ENCODE results near the gene FOXL1.

Gene FOXL1

GRCh38 chr16:86605950-86606349, 27.6 kb downstream of the FOXL1 start:
- no peak for DNase-seq (ENCODE audit: low spot score)

GRCh38 chr16:86608301-86608747, 30.0 kb downstream of the FOXL1 start:
- DNase-seq (ENCODE audit: low spot score): no peak

DNA sequence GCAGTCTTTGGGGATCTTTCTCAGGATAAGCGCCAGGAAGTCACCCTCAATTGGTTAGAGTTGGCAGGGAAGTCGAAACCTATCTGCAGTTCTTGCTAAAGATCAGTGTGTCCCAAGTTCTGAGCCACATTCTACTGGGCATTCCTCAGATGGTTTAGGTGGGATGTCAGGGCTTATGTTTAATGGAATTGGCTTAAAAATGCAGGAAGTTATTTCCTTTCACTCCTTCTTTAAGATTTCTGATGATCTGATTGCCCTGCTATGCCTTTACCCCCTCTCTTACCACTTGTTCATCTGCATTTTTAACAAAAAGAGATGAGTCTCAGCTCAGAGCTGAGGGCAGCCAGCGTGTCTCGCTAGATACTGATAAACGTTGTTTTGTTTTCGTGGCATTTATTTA, 30.8 kb downstream of the FOXL1 start:
- DNase-seq (ENCODE audit: low spot score): no peak

DNA sequence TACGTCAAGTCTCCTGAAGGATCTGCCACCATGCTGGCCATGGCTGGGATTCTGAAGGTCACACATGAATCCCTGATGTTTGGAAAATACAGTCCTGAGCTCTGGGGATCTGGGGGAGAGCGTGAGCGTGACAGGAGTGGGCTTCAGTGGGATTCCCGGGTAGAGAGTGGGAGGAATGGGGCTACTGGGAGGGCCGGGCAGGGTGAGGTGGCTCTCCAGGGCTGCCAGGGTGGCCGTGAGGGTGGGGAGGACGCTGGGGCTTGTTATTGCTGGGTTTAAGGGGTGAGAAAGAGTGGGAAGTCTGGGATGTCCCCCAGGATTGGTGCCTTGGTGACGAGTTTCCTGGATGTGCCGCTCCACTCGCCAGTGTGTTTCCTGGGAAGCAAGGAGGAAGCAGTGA, 31.3 kb downstream of the FOXL1 start:
- DNase-seq (ENCODE audit: low spot score): no peak

GRCh38 chr16:86610779-86611524, 32.6 kb downstream of the FOXL1 start:
- DNase-seq (ENCODE audit: low spot score): no peak

- no peak for DNase-seq (ENCODE audit: low spot score)
These were observed 33.1 kb downstream of the FOXL1 start for GRCh38 chr16:86611525-86611855.

DNA sequence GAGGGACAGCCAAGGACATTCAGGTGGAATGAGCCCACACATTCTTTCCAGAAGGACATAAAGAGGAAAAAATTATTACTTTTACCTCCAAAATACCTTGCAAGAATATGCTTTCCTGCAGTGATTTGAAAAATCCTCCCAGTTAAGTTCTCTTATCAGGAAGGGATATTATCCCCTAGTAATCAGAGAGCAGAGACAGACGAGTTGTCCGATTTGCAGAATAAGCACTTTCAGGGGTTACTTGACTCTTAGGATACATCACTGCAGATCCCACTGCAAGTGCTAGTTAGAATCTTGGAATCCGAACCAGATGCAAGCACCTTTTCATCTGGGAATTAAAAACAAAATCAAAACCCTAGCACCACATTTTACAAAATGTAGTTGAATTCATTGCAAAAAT, 33.6 kb downstream of the FOXL1 start:
- DNase-seq (ENCODE audit: low spot score): no peak

DNA sequence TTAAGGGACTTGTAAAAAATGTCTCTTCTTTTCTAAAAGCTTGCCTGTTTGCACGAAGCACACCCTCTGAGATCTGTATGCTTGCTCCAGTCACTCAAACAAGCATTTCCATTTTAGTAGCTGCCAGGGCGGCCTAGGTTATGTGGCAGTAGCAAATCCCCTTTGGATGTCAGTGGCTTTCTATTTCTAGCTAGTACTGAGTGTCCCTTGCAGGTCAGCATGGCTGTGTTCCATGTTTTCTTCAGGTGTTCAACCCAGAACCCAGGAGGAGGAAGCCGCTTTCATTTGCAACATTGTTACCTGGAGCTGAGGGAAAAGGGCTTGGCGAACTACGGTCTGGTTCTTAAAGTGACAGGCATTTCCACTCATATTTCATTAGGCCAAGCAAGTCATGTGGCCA, 36.4 kb downstream of the FOXL1 start:
- DNase-seq (ENCODE audit: low spot score): no peak

- no peak for DNase-seq (ENCODE audit: low spot score)
These were observed 38.6 kb downstream of the FOXL1 start for GRCh38 chr16:86616906-86617305.

DNA sequence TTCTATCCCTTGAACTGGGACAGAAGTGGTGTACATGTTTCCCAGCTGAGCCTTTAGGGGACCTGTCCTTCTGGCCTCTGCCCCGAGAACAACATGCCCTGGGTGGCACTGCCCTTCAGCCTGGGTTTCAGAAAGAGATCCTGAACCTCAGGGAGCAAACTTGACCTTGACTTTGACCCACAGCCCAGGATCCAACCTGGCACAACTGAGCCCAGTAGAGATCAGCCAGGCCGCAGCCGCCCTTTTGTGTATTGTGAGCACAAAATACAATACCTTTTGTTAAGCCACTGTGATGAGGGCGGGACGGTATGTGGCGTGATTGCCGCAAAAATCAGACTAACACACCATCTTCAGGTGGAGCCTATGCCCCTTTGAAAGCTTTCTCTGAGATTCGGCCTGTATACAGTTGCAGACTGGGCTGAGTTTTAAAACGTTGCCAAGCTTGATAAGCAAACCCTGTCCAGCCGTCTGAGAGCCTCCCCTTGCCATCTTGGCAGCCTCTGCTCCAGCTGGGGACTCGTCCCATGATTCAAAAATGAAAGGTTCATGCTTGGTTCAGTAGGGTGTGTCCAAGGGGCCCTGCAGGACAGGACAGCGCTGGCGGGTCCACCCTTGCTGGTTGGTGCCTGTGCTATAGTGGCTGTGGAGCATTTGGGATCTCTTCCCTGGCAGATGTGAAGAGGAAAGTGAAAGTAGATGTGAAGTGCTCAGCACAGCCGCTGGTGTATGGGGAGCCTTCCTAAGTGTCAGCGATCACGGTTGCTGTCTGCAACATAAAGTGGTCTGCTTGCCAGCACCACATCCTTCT, 40.3 kb downstream of the FOXL1 start:
- no peak for DNase-seq (ENCODE audit: low spot score)

DNA sequence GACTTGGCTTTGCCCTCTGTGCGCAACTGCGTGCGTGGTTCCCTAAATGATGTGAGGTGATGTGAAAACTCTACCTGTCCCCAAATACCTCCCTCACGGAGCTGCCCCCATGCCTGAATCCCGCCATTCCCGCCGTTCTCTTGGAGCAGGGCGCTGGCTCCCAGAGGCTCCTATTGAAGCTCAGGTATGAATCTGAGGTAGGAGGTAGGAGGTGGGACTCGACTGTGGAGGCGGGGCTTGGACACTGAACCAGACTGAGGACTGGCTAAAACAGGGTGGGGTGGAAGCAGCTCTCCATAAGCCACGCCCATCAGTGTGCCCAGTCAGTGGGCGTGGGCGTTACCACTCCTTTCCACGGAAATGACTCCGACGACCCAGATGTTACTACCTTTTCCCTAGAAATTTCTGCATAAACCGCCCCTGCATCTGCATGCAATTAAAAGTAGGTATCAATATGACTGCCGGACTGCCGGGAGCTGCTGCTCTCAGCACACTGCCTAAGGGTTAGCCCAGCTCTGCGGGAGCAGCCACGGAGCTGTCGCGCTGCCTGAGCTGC, 41.0 kb downstream of the FOXL1 start:
- peak; percentile 40 for DNase-seq (ENCODE audit: low spot score)

- DNase-seq (ENCODE audit: low spot score): no peak
These were observed 41.8 kb downstream of the FOXL1 start for GRCh38 chr16:86620184-86620583.

DNA sequence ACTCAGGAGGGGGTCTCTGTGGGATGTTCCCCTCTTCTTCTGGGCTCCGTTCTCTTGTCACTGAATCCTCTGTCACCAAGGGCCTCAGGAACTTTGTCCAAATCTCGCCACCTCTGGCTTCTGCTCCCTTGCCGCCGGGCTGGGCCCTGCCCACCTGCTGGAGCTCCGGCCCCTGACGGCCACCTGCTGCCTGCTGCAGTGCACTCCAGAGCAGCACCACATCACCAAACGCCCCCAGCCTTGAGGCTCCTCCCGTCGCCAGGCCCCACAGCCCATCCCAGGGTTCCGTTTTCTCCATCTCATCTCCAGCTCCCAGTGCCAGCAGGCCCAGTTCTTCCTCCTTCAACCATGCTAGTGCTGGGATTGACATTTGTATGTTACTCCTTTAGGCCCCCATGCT, 43.6 kb downstream of the FOXL1 start:
- DNase-seq (ENCODE audit: low spot score): no peak

- no peak for DNase-seq (ENCODE audit: low spot score)
These were observed 44.6 kb downstream of the FOXL1 start for GRCh38 chr16:86622700-86623615.

DNA sequence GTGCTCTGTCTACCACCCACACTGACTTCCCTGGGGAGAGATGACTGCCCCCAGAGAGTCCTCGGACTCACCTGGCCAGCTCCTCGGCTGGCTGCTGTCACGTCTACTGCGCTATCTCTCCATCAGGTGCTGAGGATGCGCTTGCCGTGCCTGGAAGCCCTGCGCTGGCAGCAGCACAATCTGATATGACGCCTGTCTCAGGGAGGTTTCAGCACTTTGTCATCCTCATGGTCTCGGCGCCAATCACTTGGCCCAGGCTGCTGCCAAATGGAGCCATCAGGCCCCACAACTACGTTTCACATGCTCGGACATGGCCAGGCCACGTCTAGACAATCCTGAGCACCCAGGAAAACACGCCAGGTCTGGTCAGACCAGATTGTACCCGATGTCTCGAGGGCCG, 46.7 kb downstream of the FOXL1 start:
- DNase-seq (ENCODE audit: low spot score): no peak

DNA sequence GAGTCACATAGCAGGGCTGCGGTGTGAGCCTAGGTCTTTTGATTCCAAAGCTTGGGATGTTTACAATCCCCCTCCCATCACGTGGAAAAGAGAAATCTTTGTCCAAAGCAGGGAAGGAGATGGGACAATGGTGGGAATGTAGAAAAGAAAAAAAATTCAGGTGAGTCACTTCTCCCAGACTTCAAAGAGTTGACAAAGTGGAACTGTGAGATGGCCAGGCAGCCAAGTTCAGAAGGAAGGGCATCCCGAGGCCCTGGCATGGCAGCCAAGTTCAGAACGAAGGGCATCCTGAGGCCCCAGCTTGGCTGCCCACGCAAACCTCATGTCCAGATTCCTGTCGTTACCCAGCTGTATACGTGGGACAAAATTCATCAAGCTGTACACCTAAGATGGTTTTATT, 47.5 kb downstream of the FOXL1 start:
- DNase-seq (ENCODE audit: low spot score): no peak

GRCh38 chr16:86626284-86626683, 47.9 kb downstream of the FOXL1 start:
- no peak for DNase-seq (ENCODE audit: low spot score)

DNA sequence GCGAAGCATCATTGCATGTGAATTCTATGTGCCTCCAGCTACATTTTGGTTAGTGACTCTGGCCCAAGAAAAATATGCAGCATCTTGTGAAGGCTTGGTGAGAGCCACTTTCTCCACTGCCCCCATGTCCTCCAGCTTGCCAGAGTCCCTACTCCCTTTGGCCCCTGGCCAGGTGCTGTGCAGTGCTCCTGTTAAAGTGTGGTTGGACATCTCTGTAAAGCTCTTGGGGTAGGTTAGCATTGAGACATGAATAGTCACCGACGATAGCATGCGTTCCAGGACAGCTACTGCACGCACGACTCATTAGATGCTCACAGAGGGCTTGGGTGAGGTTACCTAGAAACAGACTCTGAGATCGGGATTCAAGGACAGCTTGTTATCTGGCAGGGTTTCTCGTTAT, 48.6 kb downstream of the FOXL1 start:
- DNase-seq (ENCODE audit: low spot score): no peak

GRCh38 chr16:86628614-86629013, 50.3 kb downstream of the FOXL1 start:
- no peak for DNase-seq (ENCODE audit: low spot score)

- DNase-seq (ENCODE audit: low spot score): no peak
These were observed 52.1 kb downstream of the FOXL1 start for GRCh38 chr16:86630471-86630870.

DNA sequence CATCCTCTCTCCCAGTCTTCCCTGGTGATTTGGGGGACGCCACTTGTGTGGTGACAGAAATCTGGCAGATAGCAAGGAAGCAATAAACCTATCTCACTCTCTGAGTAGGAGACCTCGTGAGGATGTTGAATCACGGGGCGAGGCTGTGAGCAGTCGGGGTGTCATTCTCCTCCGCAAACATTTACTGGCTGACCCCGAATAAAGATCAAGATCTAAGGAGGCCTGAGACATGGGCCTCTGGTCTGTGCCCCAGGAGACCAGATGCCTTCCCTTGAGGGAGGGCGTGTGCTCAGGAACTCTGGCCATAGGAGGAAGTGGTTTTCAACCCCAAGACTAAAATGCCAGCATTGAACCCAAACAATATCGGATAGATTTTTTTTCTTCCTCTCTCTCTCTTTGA, 53.1 kb downstream of the FOXL1 start:
- peak; percentile 76 for DNase-seq (ENCODE audit: low spot score)
